BLaER1 (cell line): Measurements from ENCODE around the gene GRIK2.

Experiments used
- H3K27ac ChIP-seq: shearing (Covaris generic); formaldehyde crosslinking; 2 replicates; pipeline ENCODE4 v1.8.1; 2022
- H3K27me3 ChIP-seq: shearing (Covaris generic); formaldehyde crosslinking; 2 replicates; pipeline ENCODE4 v1.8.1; 2022
- H3K36me3 ChIP-seq: shearing (Covaris generic); formaldehyde crosslinking; 2 replicates; pipeline ENCODE4 v1.8.1; 2022
- H3K4me1 ChIP-seq: shearing (Covaris generic); formaldehyde crosslinking; 2 replicates; pipeline ENCODE4 v1.8.1; 2022
- H3K4me2 ChIP-seq: shearing (Covaris generic); formaldehyde crosslinking; 2 replicates; pipeline ENCODE4 v1.8.1; 2022
- H3K4me3 ChIP-seq: shearing (Covaris generic); formaldehyde crosslinking; 2 replicates; pipeline ENCODE4 v1.8.1; 2022
- H3K9ac ChIP-seq: shearing (Covaris generic); formaldehyde crosslinking; 2 replicates; pipeline ENCODE4 v1.8.1; 2022
- H3K9me3 ChIP-seq: shearing (Covaris generic); formaldehyde crosslinking; 2 replicates; pipeline ENCODE4 v1.8.1; 2022
- H4K20me1 ChIP-seq: shearing (Covaris generic); formaldehyde crosslinking; 2 replicates; pipeline ENCODE4 v1.8.1; 2022
- Cebpa-rat ChIP-seq: shearing (Covaris generic); IDR thresholded peaks from 2 replicates; pipeline ENCODE4 v1.8.1; 2022

GRIK2 gene

GRCh38 chr6:101429270-101429669 is 35.8 kb downstream of the GRIK2 start:
- no peak overlapping the region for H3K27ac ChIP-seq
- H3K9me3 ChIP-seq, result no peaks in the 10 kb centered on the region
- no peaks in the 10 kb centered on the region for H3K27me3 ChIP-seq
- H3K4me1 ChIP-seq, result no peaks in the 10 kb centered on the region
- no peaks in the 10 kb centered on the region for H3K36me3 ChIP-seq
- H3K9ac ChIP-seq, result no peak overlapping the region
- no peak overlapping the region for H3K4me2 ChIP-seq
- H4K20me1 ChIP-seq, result no peaks in the 10 kb centered on the region
- no peak overlapping the region for H3K4me3 ChIP-seq
- TF ChIP-seq Cebpa-rat, result no peak

GRCh38 chr6:101429845-101430244 is 36.3 kb downstream of the GRIK2 start:
- Histone ChIP-seq H3K4me1 (no peaks in the 10 kb centered on the region), H3K27ac (no peak overlapping the region), H3K27me3 (no peaks in the 10 kb centered on the region), H3K36me3 (no peaks in the 10 kb centered on the region), H3K4me3 (no peak overlapping the region), H4K20me1 (no peaks in the 10 kb centered on the region), H3K4me2 (no peak overlapping the region), H3K9me3 (no peaks in the 10 kb centered on the region), H3K9ac (no peak overlapping the region)
- no peak for TF ChIP-seq Cebpa-rat

GRCh38 chr6:101433141-101433540 is 39.6 kb downstream of the GRIK2 start:
- H3K27me3 ChIP-seq, result no peaks in the 10 kb centered on the region

GRCh38 chr6:101434601-101435000 is 41.1 kb downstream of the GRIK2 start:
- no peak for TF ChIP-seq Cebpa-rat
- H4K20me1 ChIP-seq, result no peaks in the 10 kb centered on the region
- H3K27ac ChIP-seq, result no peak overlapping the region
- H3K4me1 ChIP-seq, result no peaks in the 10 kb centered on the region
- no peak overlapping the region for H3K9ac ChIP-seq
- H3K9me3 ChIP-seq, result no peaks in the 10 kb centered on the region
- no peaks in the 10 kb centered on the region for H3K27me3 ChIP-seq
- no peak overlapping the region for H3K4me3 ChIP-seq
- no peak overlapping the region for H3K4me2 ChIP-seq
- no peaks in the 10 kb centered on the region for H3K36me3 ChIP-seq

More at GRCh38 chr6:101433141-101433540, 39.6 kb downstream of the GRIK2 start:
- no peak for TF ChIP-seq Cebpa-rat
- Histone ChIP-seq H3K4me3 (no peak overlapping the region), H3K36me3 (no peaks in the 10 kb centered on the region), H3K27ac (no peak overlapping the region), H3K9me3 (no peaks in the 10 kb centered on the region), H3K9ac (no peak overlapping the region), H3K4me1 (no peaks in the 10 kb centered on the region), H3K4me2 (no peak overlapping the region), H4K20me1 (no peaks in the 10 kb centered on the region)

- Histone ChIP-seq H3K4me1 (no peaks in the 10 kb centered on the region), H4K20me1 (no peaks in the 10 kb centered on the region), H3K9me3 (no peaks in the 10 kb centered on the region), H3K9ac (no peak overlapping the region), H3K4me2 (no peak overlapping the region), H3K4me3 (no peak overlapping the region), H3K27me3 (no peaks in the 10 kb centered on the region), H3K27ac (no peak overlapping the region), H3K36me3 (no peaks in the 10 kb centered on the region)
- TF ChIP-seq Cebpa-rat, result no peak
Observed at GRCh38 chr6:101435038-101435437, 41.5 kb downstream of the GRIK2 start.

- Histone ChIP-seq H3K4me1 (no peaks in the 10 kb centered on the region), H3K27ac (no peak overlapping the region), H3K4me3 (no peak overlapping the region), H3K9me3 (no peaks in the 10 kb centered on the region), H3K9ac (no peak overlapping the region), H3K36me3 (no peaks in the 10 kb centered on the region), H3K4me2 (no peak overlapping the region), H4K20me1 (no peaks in the 10 kb centered on the region), H3K27me3 (no peaks in the 10 kb centered on the region)
- TF ChIP-seq Cebpa-rat, result no peak
Observed at GRCh38 chr6:101439790-101440189, 46.3 kb downstream of the GRIK2 start.

- Histone ChIP-seq H3K36me3 (no peaks in the 10 kb centered on the region), H3K4me1 (no peaks in the 10 kb centered on the region), H3K9ac (no peak overlapping the region), H3K4me3 (no peak overlapping the region), H3K27ac (no peak overlapping the region), H3K4me2 (no peak overlapping the region), H4K20me1 (no peaks in the 10 kb centered on the region), H3K27me3 (no peaks in the 10 kb centered on the region), H3K9me3 (no peaks in the 10 kb centered on the region)
- no peak for TF ChIP-seq Cebpa-rat
Observed at GRCh38 chr6:101443315-101443714, 49.8 kb downstream of the GRIK2 start.

GRCh38 chr6:101444717-101445116 is 51.2 kb downstream of the GRIK2 start:
- H4K20me1 ChIP-seq, result no peaks in the 10 kb centered on the region
- no peaks in the 10 kb centered on the region for H3K36me3 ChIP-seq
- no peaks in the 10 kb centered on the region for H3K27me3 ChIP-seq
- no peak overlapping the region for H3K9ac ChIP-seq
- no peaks in the 10 kb centered on the region for H3K9me3 ChIP-seq
- no peak overlapping the region for H3K4me2 ChIP-seq
- H3K4me3 ChIP-seq, result no peak overlapping the region
- no peak overlapping the region for H3K27ac ChIP-seq
- TF ChIP-seq Cebpa-rat, result no peak
- no peaks in the 10 kb centered on the region for H3K4me1 ChIP-seq

- H3K9me3 ChIP-seq, result no peaks in the 10 kb centered on the region
- H3K9ac ChIP-seq, result no peak overlapping the region
- H3K27me3 ChIP-seq, result no peaks in the 10 kb centered on the region
- H4K20me1 ChIP-seq, result no peaks in the 10 kb centered on the region
- H3K4me2 ChIP-seq, result no peak overlapping the region
- H3K4me3 ChIP-seq, result no peak overlapping the region
- H3K36me3 ChIP-seq, result no peaks in the 10 kb centered on the region
- no peaks in the 10 kb centered on the region for H3K4me1 ChIP-seq
- no peak for TF ChIP-seq Cebpa-rat
- no peak overlapping the region for H3K27ac ChIP-seq
Observed at GRCh38 chr6:101445527-101445926, 52.0 kb downstream of the GRIK2 start.

- no peaks in the 10 kb centered on the region for H4K20me1 ChIP-seq
- no peak overlapping the region for H3K9ac ChIP-seq
- no peaks in the 10 kb centered on the region for H3K36me3 ChIP-seq
- H3K27ac ChIP-seq, result no peak overlapping the region
- H3K9me3 ChIP-seq, result no peaks in the 10 kb centered on the region
- H3K4me1 ChIP-seq, result no peaks in the 10 kb centered on the region
- H3K27me3 ChIP-seq, result no peaks in the 10 kb centered on the region
- no peak for TF ChIP-seq Cebpa-rat
- H3K4me3 ChIP-seq, result no peak overlapping the region
- H3K4me2 ChIP-seq, result no peak overlapping the region
Observed at GRCh38 chr6:101450901-101451300, 57.4 kb downstream of the GRIK2 start.

- H3K36me3 ChIP-seq, result no peaks in the 10 kb centered on the region
- no peak overlapping the region for H3K27ac ChIP-seq
- no peak overlapping the region for H3K9ac ChIP-seq
- H3K9me3 ChIP-seq, result no peaks in the 10 kb centered on the region
- H3K4me3 ChIP-seq, result no peak overlapping the region
- no peaks in the 10 kb centered on the region for H4K20me1 ChIP-seq
- no peak overlapping the region for H3K4me2 ChIP-seq
- H3K4me1 ChIP-seq, result no peaks in the 10 kb centered on the region
- H3K27me3 ChIP-seq, result no peaks in the 10 kb centered on the region
- TF ChIP-seq Cebpa-rat, result no peak
Observed at GRCh38 chr6:101451981-101452380, 58.5 kb downstream of the GRIK2 start.
